Transverse colon (tissue), 4 donors: ENCODE measurements around the gene AFF1. TPM values are rescaled to one million over a fixed set of nuclear protein-coding genes. Genes with fewer than 3 reads are reported as not detected.
A peak's percentile ranks its signal among the peaks of the same experiment; 100 is the strongest.

ENCODE experiments used
- DNase-seq: peaks from one replicate; pipeline ENCODE4 v3.0.0-alpha.2; 2019
- H3K27ac ChIP-seq, 4 donors: fragments of 200-600 bp; sonication (generic); 2 replicates each; pipeline ENCODE4 v1.5.1; 2016 to 2018; ENCODE audit warnings: inconsistent platforms in 4 of 4
- H3K27me3 ChIP-seq: fragments of 200-600 bp; sonication (generic); 2 replicates; pipeline ENCODE4 v1.5.1; 2017; ENCODE audit warnings: inconsistent platforms
- H3K36me3 ChIP-seq, 4 donors: fragments of 200-600 bp; sonication (generic); 2 replicates each; pipeline ENCODE4 v1.5.1; 2017 to 2019; ENCODE audit warnings: inconsistent platforms in 4 of 4
- H3K4me1 ChIP-seq, 4 donors: fragments of 200-600 bp; sonication (generic); 2 replicates each; pipeline ENCODE4 v1.5.1; 2017 to 2020; ENCODE audit warnings: inconsistent platforms in 4 of 4
- H3K4me3 ChIP-seq, 4 donors: fragments of 200-600 bp; sonication (generic); 1 replicate in 1 of 4; 2 replicates in 3 of 4; pipeline versions ENCODE4 v1.5.1 to v1.6.1; 2017 to 2019; ENCODE audit warnings: inconsistent platforms in 4 of 4
- H3K9me3 ChIP-seq, 2 donors: fragments of 200-600 bp; sonication (generic); 2 replicates each; pipeline ENCODE4 v1.5.1; 2017 to 2019; ENCODE audit warnings: inconsistent platforms in 2 of 2
- CTCF ChIP-seq, 5 experiments: fragments of 200-600 bp in 3 of 5; fragments of 450-650 bp in 2 of 5; sonication (generic) in 3 of 5; IDR thresholded peaks; 1 replicate in 2 of 5; 2 replicates in 3 of 5; pipeline ENCODE4 v1.5.1; 2016 to 2017; ENCODE audit warnings: antibody characterized with exemption in 5 of 5, inconsistent platforms in 3 of 5, mild to moderate bottlenecking in 2 of 5, moderate library complexity in 1 of 5
- EP300 ChIP-seq: sonication (generic); formaldehyde crosslinking; IDR thresholded peaks from one replicate; pipeline ENCODE4 v1.6.1; 2017; ENCODE audit warnings: antibody characterized with exemption, low read depth
- POLR2A ChIP-seq: fragments of 450-650 bp; IDR thresholded peaks from one replicate; pipeline ENCODE4 v1.6.1; 2016; ENCODE audit warnings: antibody characterized with exemption, mild to moderate bottlenecking, moderate library complexity
- POLR2AphosphoS5 ChIP-seq, 3 donors: sonication (generic); formaldehyde crosslinking; IDR thresholded peaks; one replicate each; pipeline ENCODE4 v1.6.1; 2016; ENCODE audit warnings: antibody characterized with exemption in 3 of 3
- WGBS, 2 donors: methylation state at CpG; one replicate each; pipeline ENCODE4 v1.1.5; 2018; ENCODE audit warnings: low coverage in 1 of 2; 5-methylcytosine and 5-hydroxymethylcytosine counted together
- in situ Hi-C, 4 donors: fragments of 200-750 bp; cut with MboI; loops; one replicate each; pipeline versions ENCODE4 v1.15.0 to v1.15.1; 2017; ENCODE audit warnings: low sequenced_read_pairs in 3 of 4, low pct_ligation_motif_present in 1 of 4, low pct_unique_long_range_greater_than_20kb in 1 of 4
- intact Hi-C: fragments of 100-400 bp; cut with DNase I; formaldehyde crosslinking; loops from one replicate; pipeline ENCODE4 v1.15.1; 2023; ENCODE audit warnings: low total_unique reads
- total RNA-seq, 4 donors: library from RNA; depleted of rRNA; stranded (reverse); fragments of >200 nt; gene quantifications; one replicate each; pipeline ENCODE4 v1.1.0, GENCODE V29; 2016

The AFF1 gene
- total RNA-seq, 4 donors from 2014 or later: 77.1 to 151 (median 97.0) TPM

GRCh38 chr4:86959588-86960500 lies 25.0 kb downstream of the AFF1 start:
- no peak overlapping the region for H3K4me3 ChIP-seq
- no peaks in the 10 kb centered on the region for H3K27me3 ChIP-seq
- no peaks in the 10 kb centered on the region for H3K9me3 ChIP-seq
- in situ Hi-C loops: no loop called here
- intact Hi-C loops: no loop called here
- TF ChIP-seq POLR2A: no peak
- no peak for TF ChIP-seq POLR2AphosphoS5 (IDR thresholded peaks at IDR 0.05)
- TF ChIP-seq EP300: no peak
- TF ChIP-seq CTCF (IDR thresholded peaks at IDR 0.05): no peak
- peak overlapping the region; percentile 33 to 69 (median 51) for H3K27ac ChIP-seq
- WGBS, 2 donors: 77 to 79% methylated on average over 6 to 11 of the region's 11 CpGs
- DNase-seq: no peak
- H3K36me3 ChIP-seq: no peaks in the 10 kb centered on the region
- H3K4me1 ChIP-seq: peaks cover 20 to 51% (median 37%) of the 10 kb centered on the region in 4 donors

- Histone ChIP-seq H3K4me1 (peaks cover 20 to 58% (median 43%) of the 10 kb centered on the region in 4 donors), H3K4me3 (no peak overlapping the region), H3K27me3 (no peaks in the 10 kb centered on the region), H3K27ac (peak overlapping the region; percentile 33 to 69 (median 51)), H3K36me3 (no peaks in the 10 kb centered on the region), H3K9me3 (no peaks in the 10 kb centered on the region)
- in situ Hi-C loops (no loop called here), intact Hi-C loops (no loop called here)
- 22 to 29% methylated on average over 2 of the region's 2 CpGs for WGBS, 2 donors
- TF ChIP-seq POLR2A (no peak), CTCF (IDR thresholded peaks at IDR 0.05) (no peak), POLR2AphosphoS5 (IDR thresholded peaks at IDR 0.05) (no peak), EP300 (no peak)
- no peak for DNase-seq
Measured at GRCh38 chr4:86960557-86960961, 25.7 kb downstream of the AFF1 start.

GRCh38 chr4:86961116-86961515 lies 26.3 kb downstream of the AFF1 start:
- 68 to 73% methylated on average over 2 to 4 of the region's 4 CpGs for WGBS, 2 donors
- Histone ChIP-seq H3K27me3 (no peaks in the 10 kb centered on the region), H3K36me3 (no peaks in the 10 kb centered on the region), H3K27ac (peak overlapping the region; percentile 33 to 69 (median 51)), H3K9me3 (no peaks in the 10 kb centered on the region), H3K4me3 (no peak overlapping the region), H3K4me1 (peaks cover 20 to 56% (median 41%) of the 10 kb centered on the region in 4 donors)
- intact Hi-C loops (no loop called here), in situ Hi-C loops (no loop called here)
- TF ChIP-seq POLR2AphosphoS5 (IDR thresholded peaks at IDR 0.05): no peak
- TF ChIP-seq EP300: no peak
- TF ChIP-seq POLR2A: no peak
- TF ChIP-seq CTCF (IDR thresholded peaks at IDR 0.05): no peak
- no peak for DNase-seq

- intact Hi-C loops (no loop called here), in situ Hi-C loops (no loop called here)
- H3K27ac ChIP-seq: peak overlapping the region; percentile 33 to 69 (median 51)
- DNase-seq: peak; percentile 41
- H3K27me3 ChIP-seq: no peaks in the 10 kb centered on the region
- H3K4me3 ChIP-seq: no peak overlapping the region
- H3K4me1 ChIP-seq: peaks cover 20 to 52% (median 41%) of the 10 kb centered on the region in 4 donors
- H3K36me3 ChIP-seq: no peaks in the 10 kb centered on the region
- no peaks in the 10 kb centered on the region for H3K9me3 ChIP-seq
- WGBS, 2 donors: 35 to 38% methylated on average over 9 of the region's 9 CpGs
- no peak for TF ChIP-seq POLR2A
- peak in 2 of 3 donors; percentile 11 to 19 for TF ChIP-seq POLR2AphosphoS5 (IDR thresholded peaks at IDR 0.05)
Measured at GRCh38 chr4:86961605-86962295, 26.9 kb downstream of the AFF1 start.
